GM23338 (cell line): ENCODE measurements around the gene ITPR2.

Experiments used
- CTCF ChIP-seq, 2 experiments: fragments of 200-600 bp in 1 of 2; sonication (generic) in 1 of 2; conservative IDR thresholded peaks; 2 replicates each; pipeline versions ENCODE4 v1.5.1 to v1.6.1; 2016 to 2017; ENCODE audit warnings: antibody characterized with exemption in 2 of 2, low read depth in 2 of 2, mild to moderate bottlenecking in 2 of 2, moderate library complexity in 1 of 2
- EZH2 ChIP-seq: fragments of 200-600 bp; sonication (generic); IDR thresholded peaks from one replicate; pipeline ENCODE4 v1.8.0; 2017; ENCODE audit warnings: antibody characterized with exemption, mild to moderate bottlenecking, low read depth; ENCODE audit not compliant: unreplicated experiment
- POLR2AphosphoS5 ChIP-seq: IDR thresholded peaks from 2 replicates; pipeline ENCODE4 v1.6.1; 2016; ENCODE audit warnings: antibody characterized with exemption, low read depth

- no peak for TF ChIP-seq CTCF (conservative IDR thresholded peaks at IDR 0.05; ENCODE audit: low read depth in 2 of 2)
- no peak for TF ChIP-seq POLR2AphosphoS5
- TF ChIP-seq EZH2 = no peak
Observed at GRCh38 chr12:26327975-26328644, 504.9 kb downstream of the ITPR2 start.
